HCT116 (cell line): Measurements from ENCODE around the gene LIN7A. TPM values are rescaled to one million over a fixed set of nuclear protein-coding genes. Genes with fewer than 3 reads are reported as not detected.

ENCODE experiments used
- ATAC-seq: fragments of 200-7000 bp; cut with Tn5 transposase; 2 replicates; pipeline ENCODE4 v1.9.1; 2020; ENCODE audit warnings: mild to moderate bottlenecking, moderate library complexity
- BruUV-seq: library from RNA; stranded (reverse); fragments of 400-500 nt; replicated peaks from 2 replicates; lab custom pipeline; 2021; lab: Mats Ljungman, UMichigan
- CTCF ChIA-PET: fragments of 300-600 bp; sonication (Branson Sonifier 250); formaldehyde crosslinking; loops from one replicate; lab custom pipeline; 2021; ENCODE audit warnings: antibody characterized with exemption; lab: Charles Lee
- POLR2A ChIA-PET: fragments of 300-600, 350-600 bp; sonication (Branson Sonifier 250); formaldehyde crosslinking; loops from one replicate; lab custom pipeline; 2021; ENCODE audit warnings: antibody characterized with exemption; lab: Charles Lee
- RAD21 ChIA-PET, 2 experiments: fragments of 300-600 bp; sonication (Branson Sonifier 250); formaldehyde crosslinking; loops; one replicate each; lab custom pipeline; 2023; ENCODE audit warnings: low total read pairs in 2 of 2; ENCODE audit not compliant: uncharacterized antibody in 2 of 2, unreplicated experiment in 2 of 2, low non-redundant PET in 1 of 2; lab: Charles Lee
- DNase-seq: peaks from one replicate; pipeline ENCODE4 v3.0.0-alpha.2; 2010; ENCODE audit warnings: low read depth, low spot score
- H2AFZ ChIP-seq: fragments of 200-600 bp; shearing (Covaris generic), sonication (generic); 2 replicates; pipeline ENCODE4 v1.6.1; 2017; ENCODE audit warnings: low read depth, mixed run types, mixed read lengths, antibody characterized with exemption, low read length; ENCODE audit not compliant: poor library complexity, severe bottlenecking
- H3K27ac ChIP-seq: 2 replicates; pipeline ENCODE4 v1.5.1; 2012; ENCODE audit warnings: low read depth, low read length
- H3K27me3 ChIP-seq: fragments of 200-600 bp; sonication (generic); 2 replicates; pipeline ENCODE4 v1.6.1; 2016; ENCODE audit warnings: mixed run types, low read length, mixed read lengths; ENCODE audit not compliant: insufficient read depth
- H3K36me3 ChIP-seq, 2 experiments: fragments of 200-500 bp in 1 of 2; fragments of 200-600 bp in 1 of 2; sonication (Bioruptor generic) in 1 of 2; sonication (generic) in 1 of 2; 2 replicates each; pipeline versions ENCODE4 v1.5.1 to v1.6.1; 2014 to 2016; ENCODE audit warnings: low read length in 2 of 2, inconsistent platforms in 1 of 2, mixed read lengths in 1 of 2, mixed run types in 1 of 2; ENCODE audit not compliant: insufficient read depth in 2 of 2, control insufficient read depth in 1 of 2
- H3K4me1 ChIP-seq, 2 experiments: fragments of 200-600 bp in 1 of 2; sonication (generic) in 1 of 2; 2 replicates each; pipeline versions ENCODE4 v1.5.1 to v1.6.1; 2012 to 2017; ENCODE audit warnings: low read length in 2 of 2, inconsistent platforms in 1 of 2, mild to moderate bottlenecking in 1 of 2, mixed read lengths in 1 of 2, mixed run types in 1 of 2, moderate library complexity in 1 of 2; ENCODE audit not compliant: insufficient read depth in 2 of 2, control insufficient read depth in 1 of 2
- H3K4me2 ChIP-seq: fragments of 200-600 bp; sonication (generic); 2 replicates; pipeline ENCODE4 v1.6.1; 2017; ENCODE audit warnings: mixed run types, low read length, mixed read lengths
- H3K4me3 ChIP-seq, 2 experiments: fragments of 200-600 bp in 1 of 2; sonication (generic) in 1 of 2; replicated peaks in 1 of 2; 2 replicates each; pipeline ENCODE4 v1.5.1; 2011 to 2016; ENCODE audit warnings: low read length in 2 of 2, control low read depth in 1 of 2, low read depth in 1 of 2, mild to moderate bottlenecking in 1 of 2, mixed read lengths in 1 of 2, mixed run types in 1 of 2
- H3K79me2 ChIP-seq: fragments of 200-600 bp; sonication (generic); 2 replicates; pipeline ENCODE4 v1.6.1; 2017; ENCODE audit warnings: mild to moderate bottlenecking, mixed run types, low read length, moderate library complexity, mixed read lengths; ENCODE audit not compliant: insufficient read depth
- H3K9ac ChIP-seq: fragments of 200-600 bp; sonication (generic); 2 replicates; pipeline ENCODE4 v1.6.1; 2016; ENCODE audit warnings: low read length, mixed read lengths
- H3K9me2 ChIP-seq: fragments of 200-600 bp; sonication (generic), shearing (Covaris generic); 2 replicates; pipeline ENCODE4 v1.6.1; 2017; ENCODE audit warnings: mixed run types, mild to moderate bottlenecking, moderate library complexity; ENCODE audit not compliant: insufficient read depth
- H3K9me3 ChIP-seq, 2 experiments: fragments of 200-500 bp in 1 of 2; fragments of 200-600 bp in 1 of 2; sonication (Bioruptor generic) in 1 of 2; sonication (generic) in 1 of 2; 2 replicates each; pipeline ENCODE4 v1.6.1; 2014 to 2017; ENCODE audit warnings: low read length in 2 of 2, mixed read lengths in 2 of 2, inconsistent platforms in 1 of 2, low read depth in 1 of 2, mild to moderate bottlenecking in 1 of 2, mixed run types in 1 of 2, moderate library complexity in 1 of 2; ENCODE audit not compliant: control insufficient read depth in 1 of 2, insufficient read depth in 1 of 2
- H4K20me1 ChIP-seq: fragments of 200-600 bp; sonication (generic), shearing (Covaris generic); 2 replicates; pipeline ENCODE4 v1.6.1; 2017; ENCODE audit warnings: mixed run types, mild to moderate bottlenecking, moderate library complexity; ENCODE audit not compliant: insufficient read depth
- CBX3 ChIP-seq: IDR thresholded peaks from 2 replicates; pipeline ENCODE4 v1.6.1; 2012; ENCODE audit warnings: low read depth
- CEBPB ChIP-seq: IDR thresholded peaks from 2 replicates; pipeline ENCODE4 v1.6.1; 2012; ENCODE audit warnings: low read depth
- EGR1 ChIP-seq: IDR thresholded peaks from 2 replicates; pipeline ENCODE4 v1.6.1; 2012; ENCODE audit warnings: low read depth
- ELF1 ChIP-seq: IDR thresholded peaks from 2 replicates; pipeline ENCODE4 v1.6.1; 2012; ENCODE audit warnings: low read depth, borderline replicate concordance
- EZH2 ChIP-seq: fragments of 200-600 bp; sonication (generic); IDR thresholded peaks from 2 replicates; pipeline ENCODE4 v1.6.1; 2017; ENCODE audit warnings: antibody characterized with exemption, mixed run types
- EZH2phosphoT487 ChIP-seq: fragments of 200-600 bp; IDR thresholded peaks from 2 replicates; pipeline ENCODE4 v1.6.1; 2018; ENCODE audit warnings: antibody characterized with exemption, borderline replicate concordance
- SP1 ChIP-seq: IDR thresholded peaks from 2 replicates; pipeline ENCODE4 v1.6.1; 2012; ENCODE audit warnings: low read depth
- SRF ChIP-seq: IDR thresholded peaks from 2 replicates; pipeline ENCODE4 v1.6.1; 2012; ENCODE audit warnings: low read depth
- YY1 ChIP-seq: IDR thresholded peaks from 2 replicates; pipeline ENCODE4 v1.6.1; 2011; ENCODE audit warnings: low read length, low read depth, moderate library complexity, mild to moderate bottlenecking; ENCODE audit not compliant: insufficient replicate concordance; ENCODE audit errors: extremely low read depth
- ZNF274 ChIP-seq: fragments of 200-500 bp; sonication (Bioruptor generic); IDR thresholded peaks from 2 replicates; pipeline ENCODE4 v1.6.1; 2014; ENCODE audit warnings: mild to moderate bottlenecking, low read depth, low read length, inconsistent platforms
- intact Hi-C: fragments of 100-400 bp; cut with micrococcal nuclease; formaldehyde crosslinking; loops from 2 replicates; pipeline ENCODE4 v1.10.0; 2022
- total RNA-seq: library from RNA; stranded (reverse); gene quantifications from one replicate; pipeline ENCODE4 v1.2.1, GENCODE V29; 2021; ENCODE audit not compliant: unreplicated experiment
- TF ChIP-seq, protein P1 (sequence below): IDR thresholded peaks from 2 replicates; pipeline ENCODE4 v1.6.1; 2012; ENCODE audit warnings: low read depth
- TF ChIP-seq, protein P2 (sequence below): IDR thresholded peaks from 2 replicates; pipeline ENCODE4 v1.6.1; 2011; ENCODE audit warnings: mild to moderate bottlenecking, low read length, moderate library complexity; ENCODE audit not compliant: insufficient replicate concordance; ENCODE audit errors: extremely low read depth
- TF ChIP-seq, protein P3 (sequence below): IDR thresholded peaks from 2 replicates; pipeline ENCODE4 v1.6.1; 2012
- TF ChIP-seq, protein P4 (sequence below), 3 experiments: fragments of 200-600 bp in 1 of 3; sonication (generic) in 1 of 3; IDR thresholded peaks in 2 of 3; conservative IDR thresholded peaks in 1 of 3; 2 replicates each; pipeline ENCODE4 v1.5.1; 2012 to 2017; ENCODE audit warnings: low read depth in 2 of 3, low read length in 2 of 3, antibody characterized with exemption in 1 of 3, borderline replicate concordance in 1 of 3, control low read depth in 1 of 3, mild to moderate bottlenecking in 1 of 3, mixed read lengths in 1 of 3, mixed run types in 1 of 3, moderate library complexity in 1 of 3; ENCODE audit not compliant: insufficient read depth in 1 of 3

The LIN7A gene
- total RNA-seq, 1 experiment from 2014 or later: 1.5 TPM

DNA sequence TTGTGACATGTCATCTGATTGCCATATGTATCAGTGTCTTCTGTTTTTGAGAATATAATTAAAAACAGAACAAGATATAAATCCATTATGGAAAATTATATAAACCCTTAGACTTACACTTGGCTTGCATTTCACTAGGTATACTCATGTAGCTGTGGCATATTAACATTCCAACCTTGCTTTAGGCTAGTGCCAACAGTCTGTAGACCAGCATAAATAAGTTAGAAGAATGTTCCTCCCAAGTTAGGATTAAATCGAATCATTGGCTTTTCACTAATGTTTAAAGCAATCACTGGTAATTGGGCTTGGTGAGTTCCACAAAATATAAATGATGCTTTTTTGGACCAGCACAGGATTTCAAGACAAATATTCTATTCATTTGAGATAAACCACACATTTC is 103.0 kb downstream of the LIN7A start (continued):
- TF ChIP-seq, protein P1, sequence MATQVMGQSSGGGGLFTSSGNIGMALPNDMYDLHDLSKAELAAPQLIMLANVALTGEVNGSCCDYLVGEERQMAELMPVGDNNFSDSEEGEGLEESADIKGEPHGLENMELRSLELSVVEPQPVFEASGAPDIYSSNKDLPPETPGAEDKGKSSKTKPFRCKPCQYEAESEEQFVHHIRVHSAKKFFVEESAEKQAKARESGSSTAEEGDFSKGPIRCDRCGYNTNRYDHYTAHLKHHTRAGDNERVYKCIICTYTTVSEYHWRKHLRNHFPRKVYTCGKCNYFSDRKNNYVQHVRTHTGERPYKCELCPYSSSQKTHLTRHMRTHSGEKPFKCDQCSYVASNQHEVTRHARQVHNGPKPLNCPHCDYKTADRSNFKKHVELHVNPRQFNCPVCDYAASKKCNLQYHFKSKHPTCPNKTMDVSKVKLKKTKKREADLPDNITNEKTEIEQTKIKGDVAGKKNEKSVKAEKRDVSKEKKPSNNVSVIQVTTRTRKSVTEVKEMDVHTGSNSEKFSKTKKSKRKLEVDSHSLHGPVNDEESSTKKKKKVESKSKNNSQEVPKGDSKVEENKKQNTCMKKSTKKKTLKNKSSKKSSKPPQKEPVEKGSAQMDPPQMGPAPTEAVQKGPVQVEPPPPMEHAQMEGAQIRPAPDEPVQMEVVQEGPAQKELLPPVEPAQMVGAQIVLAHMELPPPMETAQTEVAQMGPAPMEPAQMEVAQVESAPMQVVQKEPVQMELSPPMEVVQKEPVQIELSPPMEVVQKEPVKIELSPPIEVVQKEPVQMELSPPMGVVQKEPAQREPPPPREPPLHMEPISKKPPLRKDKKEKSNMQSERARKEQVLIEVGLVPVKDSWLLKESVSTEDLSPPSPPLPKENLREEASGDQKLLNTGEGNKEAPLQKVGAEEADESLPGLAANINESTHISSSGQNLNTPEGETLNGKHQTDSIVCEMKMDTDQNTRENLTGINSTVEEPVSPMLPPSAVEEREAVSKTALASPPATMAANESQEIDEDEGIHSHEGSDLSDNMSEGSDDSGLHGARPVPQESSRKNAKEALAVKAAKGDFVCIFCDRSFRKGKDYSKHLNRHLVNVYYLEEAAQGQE: no peak
- no peak for TF ChIP-seq EGR1
- no peak for TF ChIP-seq EZH2

DNA sequence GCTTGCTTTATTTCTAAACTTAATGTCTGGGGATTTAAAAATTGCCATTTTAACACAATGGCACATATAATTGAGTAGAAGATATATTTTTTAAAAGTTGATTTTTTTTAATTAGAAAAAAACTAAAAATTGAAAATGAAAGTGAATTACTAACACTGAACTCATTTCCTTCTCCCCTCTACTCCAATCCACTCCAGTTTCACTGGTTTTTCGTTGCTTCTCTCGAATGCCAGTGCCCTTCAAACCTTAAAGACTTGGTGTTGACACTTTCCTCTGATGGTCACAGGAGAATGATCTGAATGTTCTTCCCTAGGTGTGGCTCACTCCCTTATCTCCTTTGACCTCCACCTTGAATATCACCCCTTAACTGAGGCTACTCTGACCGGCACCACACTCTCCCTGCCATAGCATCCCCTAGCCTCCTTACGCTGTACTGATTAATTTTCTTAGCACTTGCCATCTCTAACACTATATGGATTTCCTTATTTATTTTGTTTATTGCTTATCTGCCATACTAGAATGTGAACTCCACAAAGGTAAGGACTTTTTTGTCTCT is 107.1 kb downstream of the LIN7A start:
- H3K79me2 ChIP-seq: no peaks in the 10 kb centered on the region
- DNase-seq: no peak
- ChIA-PET RAD21 (no interaction called here), CTCF (no interaction called here), POLR2A (no interaction called here)
- BruUV-seq: no TSS peak
- no peaks in the 10 kb centered on the region for H3K36me3 ChIP-seq
- H3K9ac ChIP-seq: no peak overlapping the region
- no peak overlapping the region for H3K27ac ChIP-seq
- no peaks in the 10 kb centered on the region for H3K9me3 ChIP-seq
- H3K27me3 ChIP-seq: peaks cover 7% of the 10 kb centered on the region; the same call in 1 of the 2 replicates
- H3K4me2 ChIP-seq: no peak overlapping the region
- no peaks in the 10 kb centered on the region for H4K20me1 ChIP-seq
- H2AFZ ChIP-seq: no peak overlapping the region
- intact Hi-C loops: loop anchor here (10.0 kb wide), 1 partner anchor 424 kb away; no protein-coding TSS in a partner anchor
- TF ChIP-seq YY1 (no peak), EZH2 (no peak), ELF1 (no peak), CEBPB (no peak), SP1 (no peak), CBX3 (no peak), ZNF274 (no peak), SRF (no peak), EZH2phosphoT487 (no peak)
- TF ChIP-seq, protein P2, sequence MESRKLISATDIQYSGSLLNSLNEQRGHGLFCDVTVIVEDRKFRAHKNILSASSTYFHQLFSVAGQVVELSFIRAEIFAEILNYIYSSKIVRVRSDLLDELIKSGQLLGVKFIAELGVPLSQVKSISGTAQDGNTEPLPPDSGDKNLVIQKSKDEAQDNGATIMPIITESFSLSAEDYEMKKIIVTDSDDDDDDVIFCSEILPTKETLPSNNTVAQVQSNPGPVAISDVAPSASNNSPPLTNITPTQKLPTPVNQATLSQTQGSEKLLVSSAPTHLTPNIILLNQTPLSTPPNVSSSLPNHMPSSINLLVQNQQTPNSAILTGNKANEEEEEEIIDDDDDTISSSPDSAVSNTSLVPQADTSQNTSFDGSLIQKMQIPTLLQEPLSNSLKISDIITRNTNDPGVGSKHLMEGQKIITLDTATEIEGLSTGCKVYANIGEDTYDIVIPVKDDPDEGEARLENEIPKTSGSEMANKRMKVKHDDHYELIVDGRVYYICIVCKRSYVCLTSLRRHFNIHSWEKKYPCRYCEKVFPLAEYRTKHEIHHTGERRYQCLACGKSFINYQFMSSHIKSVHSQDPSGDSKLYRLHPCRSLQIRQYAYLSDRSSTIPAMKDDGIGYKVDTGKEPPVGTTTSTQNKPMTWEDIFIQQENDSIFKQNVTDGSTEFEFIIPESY: no peak
- TF ChIP-seq, protein P3, sequence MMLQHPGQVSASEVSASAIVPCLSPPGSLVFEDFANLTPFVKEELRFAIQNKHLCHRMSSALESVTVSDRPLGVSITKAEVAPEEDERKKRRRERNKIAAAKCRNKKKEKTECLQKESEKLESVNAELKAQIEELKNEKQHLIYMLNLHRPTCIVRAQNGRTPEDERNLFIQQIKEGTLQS: no peak
- TF ChIP-seq, protein P4, sequence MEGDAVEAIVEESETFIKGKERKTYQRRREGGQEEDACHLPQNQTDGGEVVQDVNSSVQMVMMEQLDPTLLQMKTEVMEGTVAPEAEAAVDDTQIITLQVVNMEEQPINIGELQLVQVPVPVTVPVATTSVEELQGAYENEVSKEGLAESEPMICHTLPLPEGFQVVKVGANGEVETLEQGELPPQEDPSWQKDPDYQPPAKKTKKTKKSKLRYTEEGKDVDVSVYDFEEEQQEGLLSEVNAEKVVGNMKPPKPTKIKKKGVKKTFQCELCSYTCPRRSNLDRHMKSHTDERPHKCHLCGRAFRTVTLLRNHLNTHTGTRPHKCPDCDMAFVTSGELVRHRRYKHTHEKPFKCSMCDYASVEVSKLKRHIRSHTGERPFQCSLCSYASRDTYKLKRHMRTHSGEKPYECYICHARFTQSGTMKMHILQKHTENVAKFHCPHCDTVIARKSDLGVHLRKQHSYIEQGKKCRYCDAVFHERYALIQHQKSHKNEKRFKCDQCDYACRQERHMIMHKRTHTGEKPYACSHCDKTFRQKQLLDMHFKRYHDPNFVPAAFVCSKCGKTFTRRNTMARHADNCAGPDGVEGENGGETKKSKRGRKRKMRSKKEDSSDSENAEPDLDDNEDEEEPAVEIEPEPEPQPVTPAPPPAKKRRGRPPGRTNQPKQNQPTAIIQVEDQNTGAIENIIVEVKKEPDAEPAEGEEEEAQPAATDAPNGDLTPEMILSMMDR (IDR thresholded peaks at IDR 0.05 in 2 of 3, conservative IDR thresholded peaks at IDR 0.05 in 1 of 3; ENCODE audit: borderline replicate concordance in 1 of 3, insufficient read depth in 1 of 3, low read depth in 2 of 3, low read length in 2 of 3): no peak
- H3K9me2 ChIP-seq: no peaks in the 10 kb centered on the region
- no peak for ATAC-seq
- H3K4me1 ChIP-seq: no peaks in the 10 kb centered on the region
- no peak overlapping the region for H3K4me3 ChIP-seq
